Left lung (tissue), 10 donors: ENCODE measurements around the gene MACO1. TPM values are rescaled to one million over a fixed set of nuclear protein-coding genes. Genes with fewer than 3 reads are reported as not detected.
A peak's percentile ranks its signal among the peaks of the same experiment; 100 is the strongest.

ENCODE experiments used
- ATAC-seq: fragments of 200-7000 bp; cut with Tn5 transposase; one replicate; pipeline ENCODE4 v1.9.1; 2020; ENCODE audit warnings: moderate library complexity
- DNase-seq, 4 donors: peaks; one replicate each; pipeline ENCODE4 v3.0.0-alpha.2; 2013 to 2020
- H3K27ac ChIP-seq, 2 donors: fragments of 200-600 bp; sonication (generic) in 1 of 2; one replicate each; pipeline versions ENCODE4 v1.5.0 to v1.8.0; 2020 to 2021
- H3K27me3 ChIP-seq, 2 donors: fragments of 200-600 bp; sonication (generic) in 1 of 2; one replicate each; pipeline versions ENCODE4 v1.5.0 to v1.8.0; 2020 to 2021
- H3K36me3 ChIP-seq, 2 donors: fragments of 200-600 bp; sonication (generic) in 1 of 2; one replicate each; pipeline versions ENCODE4 v1.5.0 to v1.8.0; 2020 to 2021
- H3K4me1 ChIP-seq, 2 donors: fragments of 200-600 bp; one replicate each; pipeline ENCODE4 v1.8.0; 2021
- H3K4me3 ChIP-seq, 2 donors: fragments of 200-600 bp; sonication (generic) in 1 of 2; one replicate each; pipeline versions ENCODE4 v1.5.0 to v1.8.0; 2020 to 2021; ENCODE audit warnings: mild to moderate bottlenecking in 1 of 2
- H3K9me3 ChIP-seq, 2 donors: fragments of 200-600 bp; sonication (generic) in 1 of 2; one replicate each; pipeline versions ENCODE4 v1.5.0 to v1.8.0; 2020 to 2021
- intact Hi-C, 2 donors: fragments of 100-400 bp; cut with DNase I; formaldehyde crosslinking; loops; one replicate each; pipeline versions ENCODE4 v1.11.2 to v1.14.2; 2022
- polyA plus RNA-seq, 6 donors: library from polyadenylated mRNA; unstranded; fragments of 120-200 nt; gene quantifications; one replicate each; pipeline ENCODE4 v1.2.1, GENCODE V29; 2013; ENCODE audit not compliant: insufficient read length in 6 of 6
- total RNA-seq, 2 donors: library from RNA; stranded (reverse); fragmentation: NEBNext Ultra II Directional; extraction: Animal tissue kit (Norgen Biotek cat#: 25700); gene quantifications; one replicate each; pipeline ENCODE4 v1.2.1, GENCODE V29; 2021
- TF ChIP-seq, protein P1 (sequence below), 2 donors: fragments of 200-600 bp; sonication (generic) in 1 of 2; IDR thresholded peaks; one replicate each; pipeline versions ENCODE4 v1.5.0 to v1.8.0; 2021; ENCODE audit warnings: antibody characterized with exemption in 2 of 2
- donor health status: DM: no; HTN: yes; CAD: no.
- donor health status: DM: no; HTN: no; CAD: no.

MACO1 gene
- total and polyA plus RNA-seq, 8 donors, result 18.8 to 26.7 (median 25.6) TPM

DNA sequence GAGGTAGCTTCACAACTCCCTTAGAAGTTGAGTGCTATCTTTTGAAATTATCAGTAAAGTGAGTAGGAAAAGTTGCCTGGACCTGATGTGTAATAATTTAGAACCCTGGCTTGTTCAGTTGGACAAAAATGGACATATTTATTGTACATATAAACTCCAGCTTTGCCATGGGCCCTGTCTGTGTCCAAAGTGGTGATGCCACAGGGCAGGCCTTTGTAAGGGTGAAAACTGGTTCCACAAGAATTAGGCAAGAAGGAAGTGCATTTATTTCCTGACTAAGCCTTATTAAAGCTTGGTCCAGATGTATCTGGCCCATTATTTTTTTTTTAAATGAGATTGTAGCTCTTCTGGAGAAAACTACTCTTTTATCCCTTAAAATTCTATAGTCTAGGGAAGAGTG is 47.9 kb downstream of the MACO1 start:
- H3K4me3 ChIP-seq, result no peak overlapping the region
- H3K9me3 ChIP-seq, result no peaks in the 10 kb centered on the region
- no peak overlapping the region for H3K27ac ChIP-seq
- ATAC-seq (peak; percentile 54), DNase-seq (no peak)
- TF ChIP-seq, protein P1, sequence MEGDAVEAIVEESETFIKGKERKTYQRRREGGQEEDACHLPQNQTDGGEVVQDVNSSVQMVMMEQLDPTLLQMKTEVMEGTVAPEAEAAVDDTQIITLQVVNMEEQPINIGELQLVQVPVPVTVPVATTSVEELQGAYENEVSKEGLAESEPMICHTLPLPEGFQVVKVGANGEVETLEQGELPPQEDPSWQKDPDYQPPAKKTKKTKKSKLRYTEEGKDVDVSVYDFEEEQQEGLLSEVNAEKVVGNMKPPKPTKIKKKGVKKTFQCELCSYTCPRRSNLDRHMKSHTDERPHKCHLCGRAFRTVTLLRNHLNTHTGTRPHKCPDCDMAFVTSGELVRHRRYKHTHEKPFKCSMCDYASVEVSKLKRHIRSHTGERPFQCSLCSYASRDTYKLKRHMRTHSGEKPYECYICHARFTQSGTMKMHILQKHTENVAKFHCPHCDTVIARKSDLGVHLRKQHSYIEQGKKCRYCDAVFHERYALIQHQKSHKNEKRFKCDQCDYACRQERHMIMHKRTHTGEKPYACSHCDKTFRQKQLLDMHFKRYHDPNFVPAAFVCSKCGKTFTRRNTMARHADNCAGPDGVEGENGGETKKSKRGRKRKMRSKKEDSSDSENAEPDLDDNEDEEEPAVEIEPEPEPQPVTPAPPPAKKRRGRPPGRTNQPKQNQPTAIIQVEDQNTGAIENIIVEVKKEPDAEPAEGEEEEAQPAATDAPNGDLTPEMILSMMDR (IDR thresholded peaks at IDR 0.05), result no peak
- intact Hi-C loops, result no loop called here
- H3K27me3 ChIP-seq, result no peaks in the 10 kb centered on the region
- H3K4me1 ChIP-seq, result peaks cover 0 to 4% of the 10 kb centered on the region in 2 donors
- peaks cover 0 to 4% of the 10 kb centered on the region in 2 donors for H3K36me3 ChIP-seq

DNA sequence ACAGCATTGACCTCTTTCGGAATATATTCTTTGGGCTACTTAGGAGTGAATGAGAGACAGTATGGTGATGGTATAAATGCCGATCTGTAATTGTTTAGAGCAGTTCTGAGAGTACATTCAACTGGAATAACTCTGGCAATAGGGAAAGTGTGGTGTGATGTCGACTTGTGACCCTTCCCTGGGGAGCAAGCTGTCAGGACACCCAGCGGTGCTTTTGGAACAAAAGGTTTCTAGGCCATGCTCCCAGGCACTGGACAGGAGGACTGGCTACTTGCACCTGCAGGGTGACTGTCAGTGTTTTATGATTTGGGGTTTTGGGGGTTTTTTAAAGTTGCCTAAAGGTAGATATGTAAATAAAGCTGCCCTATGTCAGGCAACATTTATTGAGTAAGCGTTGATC is 50.9 kb downstream of the MACO1 start:
- DNase-seq (no peak), ATAC-seq (no peak)
- TF ChIP-seq, protein P1 (IDR thresholded peaks at IDR 0.05), result no peak
- no peak overlapping the region for H3K4me3 ChIP-seq
- peaks cover 0 to 4% of the 10 kb centered on the region in 2 donors for H3K4me1 ChIP-seq
- no peaks in the 10 kb centered on the region for H3K9me3 ChIP-seq
- peaks cover 0 to 26% of the 10 kb centered on the region in 2 donors for H3K36me3 ChIP-seq
- intact Hi-C loops, result no loop called here
- H3K27me3 ChIP-seq, result no peaks in the 10 kb centered on the region
- H3K27ac ChIP-seq, result no peak overlapping the region

DNA sequence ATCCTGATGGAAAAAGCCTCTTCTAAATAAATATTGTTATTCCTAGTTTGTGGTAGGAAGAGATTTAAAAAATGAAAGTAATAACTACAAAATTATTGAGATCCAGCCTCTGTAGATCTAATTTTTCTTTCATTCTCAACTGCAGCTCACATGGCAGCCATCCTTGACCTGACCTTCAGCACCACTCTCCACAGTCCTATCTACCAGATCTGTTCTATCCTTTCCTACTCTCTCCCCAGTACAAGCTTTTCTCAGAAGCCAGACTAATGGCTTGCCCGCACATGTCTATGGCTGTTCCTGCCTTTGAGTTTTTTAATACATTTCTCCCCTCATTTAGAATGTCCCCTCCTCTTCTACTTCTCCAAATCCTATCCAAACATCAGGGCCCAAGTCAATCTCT is 51.5 kb downstream of the MACO1 start:
- no peak overlapping the region for H3K4me3 ChIP-seq
- H3K36me3 ChIP-seq, result peaks cover 0 to 26% of the 10 kb centered on the region in 2 donors
- DNase-seq, result no peak
- no peaks in the 10 kb centered on the region for H3K9me3 ChIP-seq
- H3K27me3 ChIP-seq, result no peaks in the 10 kb centered on the region
- TF ChIP-seq, protein P1 (IDR thresholded peaks at IDR 0.05), result no peak
- intact Hi-C loops, result no loop called here
- no peak for ATAC-seq
- H3K27ac ChIP-seq, result no peak overlapping the region
- H3K4me1 ChIP-seq, result peaks cover 0 to 4% of the 10 kb centered on the region in 2 donors

DNA sequence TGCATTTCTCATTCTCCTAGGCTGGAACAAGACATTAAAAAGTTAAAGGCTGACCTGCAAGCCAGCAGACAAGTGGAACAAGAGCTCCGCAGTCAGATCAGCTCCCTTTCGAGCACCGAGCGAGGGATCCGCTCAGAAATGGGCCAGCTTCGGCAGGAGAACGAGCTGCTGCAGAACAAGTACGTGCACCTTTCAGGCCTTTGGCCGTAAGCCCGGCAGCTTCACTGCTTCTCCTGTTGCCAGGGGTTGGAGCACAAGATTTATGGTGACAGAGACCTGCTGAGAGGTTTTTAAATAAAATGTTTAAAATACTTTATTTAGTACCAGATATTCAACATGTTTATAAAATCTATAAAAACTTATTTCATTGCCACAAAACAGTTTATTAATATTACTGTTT is 53.4 kb downstream of the MACO1 start:
- no peaks in the 10 kb centered on the region for H3K9me3 ChIP-seq
- intact Hi-C loops, result no loop called here
- no peaks in the 10 kb centered on the region for H3K4me1 ChIP-seq
- ATAC-seq (no peak), DNase-seq (peak in 1 of 4 donors; percentile 10)
- no peak overlapping the region for H3K27ac ChIP-seq
- H3K36me3 ChIP-seq, result peaks cover 0 to 38% of the 10 kb centered on the region in 2 donors
- H3K27me3 ChIP-seq, result no peaks in the 10 kb centered on the region
- H3K4me3 ChIP-seq, result no peak overlapping the region
- TF ChIP-seq, protein P1 (IDR thresholded peaks at IDR 0.05), result no peak

DNA sequence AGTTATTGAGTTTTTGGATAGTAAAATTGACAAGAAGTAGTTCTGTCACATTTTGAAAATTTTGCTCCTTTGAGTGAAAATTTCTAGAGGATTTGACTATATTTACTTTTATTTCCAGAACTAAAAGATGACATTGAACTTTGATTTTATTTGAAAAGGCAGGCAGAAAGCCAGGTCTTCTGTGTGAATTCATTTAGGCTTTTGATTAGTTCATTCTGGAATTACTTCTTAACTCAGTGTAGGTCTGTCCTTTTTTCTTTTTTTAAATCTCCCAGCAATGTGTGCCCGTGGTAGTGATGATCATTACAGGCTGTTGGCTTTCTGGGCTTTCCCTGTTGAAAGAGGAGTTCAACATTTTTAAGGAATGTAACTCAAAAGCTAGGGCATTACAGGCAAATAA is 53.8 kb downstream of the MACO1 start:
- Histone ChIP-seq H3K36me3 (peaks cover 0 to 42% of the 10 kb centered on the region in 2 donors), H3K27ac (no peak overlapping the region), H3K9me3 (no peaks in the 10 kb centered on the region), H3K4me1 (no peaks in the 10 kb centered on the region), H3K4me3 (no peak overlapping the region), H3K27me3 (no peaks in the 10 kb centered on the region)
- no peak for ATAC-seq
- no peak for DNase-seq
- TF ChIP-seq, protein P1 (IDR thresholded peaks at IDR 0.05), result no peak
- intact Hi-C loops, result no loop called here
